SK-N-MC (cell line): ENCODE results near the gene MMS19.
"Not testable (repeated sequence)": the region's sequence is repeated elsewhere in the genome, so short reads cannot be mapped to it uniquely, and the experiment has no call there.

Experiments used
- DNase-seq: peaks from one replicate; pipeline ENCODE4 v3.0.0-alpha.2; 2011; ENCODE audit warnings: low read depth, low spot score
- H3K27ac ChIP-seq: fragments of 200-600 bp; sonication (generic); 2 replicates; pipeline ENCODE4 v1.5.1; 2016; ENCODE audit warnings: mixed run types
- H3K36me3 ChIP-seq: fragments of 200-600 bp; sonication (generic); 2 replicates; pipeline ENCODE4 v1.6.1; 2017; ENCODE audit warnings: antibody characterized with exemption, low read length, mixed read lengths; ENCODE audit not compliant: insufficient read depth
- H3K4me3 ChIP-seq: fragments of 200-600 bp; sonication (generic); 2 replicates; pipeline ENCODE4 v1.5.1; 2016
- H3K9ac ChIP-seq: fragments of 200-600 bp; sonication (generic); 2 replicates; pipeline ENCODE4 v1.8.0; 2017; ENCODE audit warnings: mixed run types, mixed read lengths; ENCODE audit not compliant: insufficient read length
- H3K9me3 ChIP-seq: fragments of 200-600 bp; sonication (generic); 2 replicates; pipeline ENCODE4 v1.6.1; 2017; ENCODE audit warnings: low read depth, mild to moderate bottlenecking, antibody characterized with exemption, low read length, moderate library complexity, mixed read lengths
- EZH2 ChIP-seq: fragments of 200-600 bp; sonication (generic); IDR thresholded peaks from one replicate; pipeline ENCODE4 v1.6.1; 2017; ENCODE audit warnings: antibody characterized with exemption
- FOXP2 ChIP-seq: optimal IDR thresholded peaks from 2 replicates; pipeline ENCODE3; 2011; ENCODE audit warnings: mild to moderate bottlenecking, moderate library complexity; ENCODE audit not compliant: insufficient read depth; ENCODE audit errors: extremely low read length, control extremely low read depth
- POLR2AphosphoS5 ChIP-seq: IDR thresholded peaks from 2 replicates; pipeline ENCODE4 v1.6.1; 2012; ENCODE audit warnings: mild to moderate bottlenecking, low read depth, low read length, borderline replicate concordance

The MMS19 gene

GRCh38 chr10:97434055-97434454 lies 64.2 kb downstream of the MMS19 start:
- H3K4me3 ChIP-seq, result no peak overlapping the region
- no peak overlapping the region for H3K9ac ChIP-seq
- no peaks in the 10 kb centered on the region for H3K9me3 ChIP-seq
- H3K36me3 ChIP-seq, result peaks cover 26% of the 10 kb centered on the region
- DNase-seq, result no peak
- H3K27ac ChIP-seq, result no peak overlapping the region
- TF ChIP-seq POLR2AphosphoS5 (no peak; the same call in 1 of the 2 replicates), FOXP2 (no peak), EZH2 (no peak)

GRCh38 chr10:97428572-97428981 lies 69.6 kb downstream of the MMS19 start:
- TF ChIP-seq FOXP2 (no peak), POLR2AphosphoS5 (no peak), EZH2 (no peak)
- peak overlapping the region; percentile 70 for H3K27ac ChIP-seq
- H3K9ac ChIP-seq, result peak overlapping the region; percentile 89
- peak overlapping the region; percentile 82 for H3K4me3 ChIP-seq
- DNase-seq, result no peak
- peaks cover 29% of the 10 kb centered on the region for H3K36me3 ChIP-seq
- H3K9me3 ChIP-seq, result no peaks in the 10 kb centered on the region

GRCh38 chr10:97427571-97428179 lies 70.5 kb downstream of the MMS19 start:
- H3K4me3 ChIP-seq, result peak overlapping the region; percentile 82
- no peaks in the 10 kb centered on the region for H3K9me3 ChIP-seq
- no peak for DNase-seq
- peaks cover 29% of the 10 kb centered on the region for H3K36me3 ChIP-seq
- H3K9ac ChIP-seq, result peak overlapping the region; percentile 89
- TF ChIP-seq FOXP2 (no peak), POLR2AphosphoS5 (no peak; the same call in 1 of the 2 replicates), EZH2 (no peak)
- peak overlapping the region; percentile 70; the same call in 1 of the 2 replicates for H3K27ac ChIP-seq

GRCh38 chr10:97426776-97427570 lies 71.2 kb downstream of the MMS19 start:
- Histone ChIP-seq H3K4me3 (peak overlapping the region; percentile 82), H3K27ac (0 out of 2 replicates have a peak overlapping the region, but pooled peaks have one; percentile 70), H3K9me3 (no peaks in the 10 kb centered on the region), H3K36me3 (peaks cover 27% of the 10 kb centered on the region), H3K9ac (peak overlapping the region; percentile 89)
- DNase-seq, result no peak
- TF ChIP-seq FOXP2 (no peak), POLR2AphosphoS5 (no peak; the same call in 1 of the 2 replicates), EZH2 (no peak)

- no peaks in the 10 kb centered on the region for H3K9me3 ChIP-seq
- TF ChIP-seq EZH2, result no peak
- TF ChIP-seq POLR2AphosphoS5, result peak; percentile 62; the same call in 1 of the 2 replicates
- peak within 1 kb of the TSS; percentile 82 for H3K4me3 ChIP-seq
- peak within 1 kb of the TSS; percentile 70 for H3K27ac ChIP-seq
- peaks cover 21% of the 10 kb centered on the region for H3K36me3 ChIP-seq
- H3K9ac ChIP-seq, result peak within 1 kb of the TSS; percentile 89
- peak; percentile 40 for DNase-seq
Measured at GRCh38 chr10:97425964-97426775, 72.1 kb downstream of the MMS19 start, which contains the start of gene PGAM1. Gene PGAM1 (plus strand): TSS chr10:97426191. CDS start chr10:97426308, 117 bp downstream.

- H3K36me3 ChIP-seq, H3K9me3 ChIP-seq, DNase-seq, H3K27ac ChIP-seq, H3K9ac ChIP-seq, H3K4me3 ChIP-seq: not testable (repeated sequence)
Measured at GRCh38 chr10:97423757-97424098, 74.5 kb downstream of the MMS19 start.

- Histone ChIP-seq H3K9ac (no peak overlapping the region), H3K9me3 (no peaks in the 10 kb centered on the region), H3K27ac (no peak overlapping the region), H3K36me3 (no peaks in the 10 kb centered on the region), H3K4me3 (no peak overlapping the region)
- TF ChIP-seq POLR2AphosphoS5 (no peak), FOXP2 (no peak), EZH2 (no peak)
- DNase-seq, result no peak
Measured at GRCh38 chr10:97416565-97416964, 81.7 kb downstream of the MMS19 start.

- Histone ChIP-seq H3K27ac (no peak overlapping the region), H3K36me3 (no peaks in the 10 kb centered on the region), H3K4me3 (no peak overlapping the region), H3K9me3 (no peaks in the 10 kb centered on the region), H3K9ac (no peak overlapping the region)
- no peak for TF ChIP-seq POLR2AphosphoS5
- no peak for TF ChIP-seq FOXP2
- no peak for TF ChIP-seq EZH2
- DNase-seq, result no peak
Measured at GRCh38 chr10:97412891-97413304, 85.3 kb downstream of the MMS19 start.
